Measurements from ENCODE around the gene NR5A2. TPM values are rescaled to one million over a fixed set of nuclear protein-coding genes. Genes with fewer than 3 reads are reported as not detected.

Gene NR5A2
- total RNA-seq, 2 donors from 2014 or later = 98.3 to 202 TPM

DNA sequence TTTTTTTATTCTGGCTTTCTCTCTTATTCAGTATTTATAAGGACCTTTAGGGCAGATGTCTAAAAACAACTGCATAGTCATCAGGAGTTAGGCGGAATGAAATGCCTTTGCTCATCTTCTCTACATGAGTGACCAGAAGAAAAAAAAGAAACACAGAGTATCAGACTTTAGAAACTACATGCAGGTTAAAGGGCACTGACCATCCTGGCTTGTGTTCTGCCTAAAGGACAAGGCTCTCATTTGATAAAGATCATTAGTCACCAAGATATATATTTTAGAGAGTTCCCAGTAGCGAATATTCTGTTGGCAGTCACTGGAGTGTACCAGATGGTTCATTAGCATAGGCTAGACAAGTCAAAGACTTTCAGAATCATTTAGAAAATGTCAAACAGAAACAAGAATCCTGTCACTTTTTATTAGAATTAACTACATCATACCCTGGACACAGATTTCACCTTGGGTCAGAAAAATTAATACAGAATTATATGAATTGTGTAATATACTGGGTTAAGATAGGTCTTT lies 145.6 kb downstream of the NR5A2 start:
- 6 to 42% methylated on average over 2 of the region's 2 CpGs for WGBS, 2 donors

DNA sequence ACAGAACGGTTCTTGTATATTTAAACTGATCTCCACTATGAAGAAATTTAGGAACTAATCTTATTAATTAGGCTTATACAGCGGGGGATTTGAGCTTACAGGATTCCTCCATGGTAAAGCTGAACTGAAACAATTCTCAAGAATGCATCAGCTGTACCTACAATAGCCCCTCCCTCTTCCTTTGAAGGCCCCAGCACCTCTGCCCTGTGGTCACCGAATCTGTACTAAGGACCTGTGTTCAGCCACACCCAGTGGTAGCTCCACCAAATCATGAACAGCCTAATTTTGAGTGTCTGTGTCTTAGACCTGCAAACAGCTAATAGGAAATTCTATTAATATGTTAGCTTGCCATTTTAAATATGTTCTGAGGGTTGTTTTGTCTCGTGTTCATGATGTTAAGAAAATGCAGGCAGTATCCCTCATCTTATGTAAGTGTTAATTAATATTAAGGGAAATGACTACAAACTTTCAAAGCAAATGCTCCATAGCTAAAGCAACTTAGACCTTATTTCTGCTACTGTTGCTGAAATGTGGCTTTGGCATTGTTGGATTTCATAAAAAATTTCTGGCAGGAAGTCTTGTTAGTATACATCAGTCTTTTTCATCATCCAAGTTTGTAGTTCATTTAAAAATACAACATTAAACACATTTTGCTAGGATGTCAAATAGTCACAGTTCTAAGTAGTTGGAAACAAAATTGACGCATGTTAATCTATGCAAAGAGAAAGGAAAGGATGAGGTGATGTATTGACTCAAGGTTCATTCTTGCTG lies 147.2 kb downstream of the NR5A2 start:
- Histone ChIP-seq H3K27ac (no peak overlapping the region), H3K9me3 (no peaks in the 10 kb centered on the region), H3K4me3 (no peak overlapping the region), H3K4me1 (peaks cover 12% of the 10 kb centered on the region), H3K27me3 (no peaks in the 10 kb centered on the region), H3K36me3 (replicated peaks in 1 of 2; ENCODE audit: insufficient read depth in 1 of 2, low read depth in 2 of 2) (peaks cover 0 to 9% of the 10 kb centered on the region in 2 donors)
- DNase-seq = no peak
- no peak for TF ChIP-seq POLR2A (IDR thresholded peaks at IDR 0.05)
- TF ChIP-seq, protein P1, sequence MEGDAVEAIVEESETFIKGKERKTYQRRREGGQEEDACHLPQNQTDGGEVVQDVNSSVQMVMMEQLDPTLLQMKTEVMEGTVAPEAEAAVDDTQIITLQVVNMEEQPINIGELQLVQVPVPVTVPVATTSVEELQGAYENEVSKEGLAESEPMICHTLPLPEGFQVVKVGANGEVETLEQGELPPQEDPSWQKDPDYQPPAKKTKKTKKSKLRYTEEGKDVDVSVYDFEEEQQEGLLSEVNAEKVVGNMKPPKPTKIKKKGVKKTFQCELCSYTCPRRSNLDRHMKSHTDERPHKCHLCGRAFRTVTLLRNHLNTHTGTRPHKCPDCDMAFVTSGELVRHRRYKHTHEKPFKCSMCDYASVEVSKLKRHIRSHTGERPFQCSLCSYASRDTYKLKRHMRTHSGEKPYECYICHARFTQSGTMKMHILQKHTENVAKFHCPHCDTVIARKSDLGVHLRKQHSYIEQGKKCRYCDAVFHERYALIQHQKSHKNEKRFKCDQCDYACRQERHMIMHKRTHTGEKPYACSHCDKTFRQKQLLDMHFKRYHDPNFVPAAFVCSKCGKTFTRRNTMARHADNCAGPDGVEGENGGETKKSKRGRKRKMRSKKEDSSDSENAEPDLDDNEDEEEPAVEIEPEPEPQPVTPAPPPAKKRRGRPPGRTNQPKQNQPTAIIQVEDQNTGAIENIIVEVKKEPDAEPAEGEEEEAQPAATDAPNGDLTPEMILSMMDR (IDR thresholded peaks at IDR 0.05) = no peak
- ATAC-seq = no peak
- WGBS, 2 donors = 79 to 93% methylated on average over 5 of the region's 5 CpGs
- intact Hi-C loops (cut with DNase I) = no loop called here

More for the DNA sequence above, 145.6 kb downstream of the NR5A2 start:
- Histone ChIP-seq H3K27me3 (no peaks in the 10 kb centered on the region), H3K9me3 (no peaks in the 10 kb centered on the region), H3K27ac (peak overlapping the region in 1 of 4 donors; percentile 21), H3K36me3 (replicated peaks in 1 of 2; ENCODE audit: insufficient read depth in 1 of 2, low read depth in 2 of 2) (peaks cover 0 to 12% of the 10 kb centered on the region in 2 donors), H3K4me1 (peaks cover 19% of the 10 kb centered on the region), H3K4me3 (no peak overlapping the region)
- DNase-seq = no peak
- intact Hi-C loops (cut with DNase I) = no loop called here
- no peak for TF ChIP-seq POLR2A (IDR thresholded peaks at IDR 0.05)
- TF ChIP-seq, protein P1 (IDR thresholded peaks at IDR 0.05) = no peak
- ATAC-seq = no peak

DNA sequence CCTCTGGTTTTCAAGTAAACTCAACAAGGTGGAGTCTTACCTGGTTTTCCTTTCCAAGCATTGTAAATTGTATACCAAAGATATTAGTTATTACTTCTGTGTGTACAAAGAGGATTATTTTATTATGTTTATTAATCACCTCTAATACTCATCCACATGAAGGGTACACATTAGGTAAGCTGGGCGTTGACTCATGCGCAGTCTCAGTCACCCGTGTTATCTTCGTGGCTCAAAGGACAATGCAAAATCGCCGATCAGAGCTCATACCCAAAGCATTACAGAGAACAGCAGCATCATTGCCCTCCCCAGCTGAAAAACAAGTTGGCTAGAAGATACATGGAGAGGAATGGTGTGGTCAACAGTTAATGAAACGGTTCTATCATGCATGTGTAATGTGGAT lies 148.7 kb downstream of the NR5A2 start:
- DNase-seq (no peak), ATAC-seq (no peak)
- H3K4me1 ChIP-seq = peaks cover 19% of the 10 kb centered on the region
- intact Hi-C loops (cut with DNase I) = no loop called here
- no peak for TF ChIP-seq POLR2A (IDR thresholded peaks at IDR 0.05)
- TF ChIP-seq, protein P1 (IDR thresholded peaks at IDR 0.05) = no peak
- H3K4me3 ChIP-seq = no peak overlapping the region
- H3K27me3 ChIP-seq = no peaks in the 10 kb centered on the region
- WGBS, 2 donors = 44 to 69% methylated on average over 7 of the region's 7 CpGs
- peaks cover 0 to 7% of the 10 kb centered on the region in 2 donors for H3K36me3 ChIP-seq (replicated peaks in 1 of 2; ENCODE audit: insufficient read depth in 1 of 2, low read depth in 2 of 2)
- no peaks in the 10 kb centered on the region for H3K9me3 ChIP-seq
- H3K27ac ChIP-seq = peak overlapping the region in 1 of 4 donors; percentile 12

DNA sequence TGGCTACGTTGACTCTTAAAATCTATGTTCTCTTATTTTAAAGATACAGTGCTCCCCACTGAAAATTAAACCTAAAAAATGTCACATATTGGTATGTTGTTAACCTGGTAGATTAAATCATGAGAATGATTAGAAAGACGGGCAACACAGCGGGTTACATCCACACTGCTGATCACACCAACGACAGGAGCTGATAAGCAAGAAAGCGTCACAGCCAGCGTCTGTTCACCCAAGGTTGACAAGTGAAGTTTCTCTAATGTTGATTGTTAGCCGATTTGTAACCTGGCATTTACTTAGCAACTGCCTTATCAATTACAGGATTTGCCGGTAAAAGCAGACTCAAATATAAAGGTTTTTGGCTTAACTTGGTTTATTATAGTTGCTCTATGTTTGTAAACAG lies 149.3 kb downstream of the NR5A2 start:
- intact Hi-C loops (cut with DNase I) = no loop called here
- Histone ChIP-seq H3K27me3 (no peaks in the 10 kb centered on the region), H3K4me1 (peaks cover 19% of the 10 kb centered on the region), H3K4me3 (no peak overlapping the region), H3K36me3 (replicated peaks in 1 of 2; ENCODE audit: insufficient read depth in 1 of 2, low read depth in 2 of 2) (peaks cover 0 to 7% of the 10 kb centered on the region in 2 donors), H3K9me3 (no peaks in the 10 kb centered on the region), H3K27ac (peak overlapping the region in 2 of 4 donors; percentile 29 to 37)
- ATAC-seq (peak; percentile 50), DNase-seq (peak in 3 of 4 donors; percentile 26 to 34 (median 26))
- no peak for TF ChIP-seq POLR2A (IDR thresholded peaks at IDR 0.05)
- TF ChIP-seq, protein P1 (IDR thresholded peaks at IDR 0.05) = no peak
- 29 to 40% methylated on average over 8 of the region's 8 CpGs for WGBS, 2 donors

Measured in body of pancreas (tissue), 4 donors.